Measurements from ENCODE around the gene SORBS1.

SORBS1 gene

DNA sequence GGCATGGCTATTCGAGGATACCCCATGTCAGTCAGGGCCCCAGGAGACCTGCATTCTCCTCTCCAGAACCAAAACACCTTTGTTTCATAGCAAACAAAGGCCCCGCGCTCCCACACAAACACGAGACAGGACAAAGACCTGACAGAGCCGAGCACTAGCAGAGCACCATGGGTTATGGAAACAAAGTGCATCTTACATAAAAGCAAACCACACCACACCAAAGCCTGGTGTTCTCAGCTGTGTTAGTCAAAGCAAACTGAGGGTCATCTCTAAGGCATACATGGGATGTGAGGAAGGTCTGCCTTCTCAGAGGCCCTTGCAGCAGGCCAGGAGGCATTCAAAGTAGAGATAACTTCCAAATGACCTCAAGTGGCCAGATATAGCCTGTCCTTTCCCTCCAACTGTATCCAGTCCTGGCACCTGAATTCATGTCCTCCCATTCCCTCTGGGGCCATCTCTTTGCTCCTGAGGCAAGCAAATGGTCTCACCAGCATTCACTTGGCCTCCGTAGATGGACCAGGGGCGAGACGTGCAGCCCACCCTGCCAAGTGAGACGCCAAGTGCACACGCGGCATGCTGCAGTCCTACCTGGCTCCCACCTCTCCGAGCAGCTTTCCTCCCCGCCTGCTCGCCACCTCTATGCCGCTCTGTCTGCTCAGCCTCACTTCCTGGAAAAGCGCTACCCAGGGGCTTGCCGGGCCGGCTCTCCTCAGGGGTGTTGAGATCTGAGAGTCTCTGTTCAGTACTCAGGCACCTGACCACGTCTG lies 225.1 kb downstream of the SORBS1 start:
- no peak for TF ChIP-seq ZNF16 (tag by site-specific recombination; IDR thresholded peaks at IDR 0.05; ENCODE audit: low read depth)
- TF ChIP-seq ZNF132 (tag by site-specific recombination; IDR thresholded peaks at IDR 0.05; ENCODE audit: borderline replicate concordance), result no peak
- TF ChIP-seq ZBTB20 (tag by site-specific recombination; IDR thresholded peaks at IDR 0.05), result no peak
- TF ChIP-seq ZNF48 (tag by site-specific recombination; IDR thresholded peaks at IDR 0.05), result no peak
- no peak for TF ChIP-seq BCL11A (tag by site-specific recombination; IDR thresholded peaks at IDR 0.05; ENCODE audit: low read depth)
- no peak for TF ChIP-seq ZNF501 (tag by site-specific recombination; IDR thresholded peaks at IDR 0.05)
- TF ChIP-seq, protein P1, sequence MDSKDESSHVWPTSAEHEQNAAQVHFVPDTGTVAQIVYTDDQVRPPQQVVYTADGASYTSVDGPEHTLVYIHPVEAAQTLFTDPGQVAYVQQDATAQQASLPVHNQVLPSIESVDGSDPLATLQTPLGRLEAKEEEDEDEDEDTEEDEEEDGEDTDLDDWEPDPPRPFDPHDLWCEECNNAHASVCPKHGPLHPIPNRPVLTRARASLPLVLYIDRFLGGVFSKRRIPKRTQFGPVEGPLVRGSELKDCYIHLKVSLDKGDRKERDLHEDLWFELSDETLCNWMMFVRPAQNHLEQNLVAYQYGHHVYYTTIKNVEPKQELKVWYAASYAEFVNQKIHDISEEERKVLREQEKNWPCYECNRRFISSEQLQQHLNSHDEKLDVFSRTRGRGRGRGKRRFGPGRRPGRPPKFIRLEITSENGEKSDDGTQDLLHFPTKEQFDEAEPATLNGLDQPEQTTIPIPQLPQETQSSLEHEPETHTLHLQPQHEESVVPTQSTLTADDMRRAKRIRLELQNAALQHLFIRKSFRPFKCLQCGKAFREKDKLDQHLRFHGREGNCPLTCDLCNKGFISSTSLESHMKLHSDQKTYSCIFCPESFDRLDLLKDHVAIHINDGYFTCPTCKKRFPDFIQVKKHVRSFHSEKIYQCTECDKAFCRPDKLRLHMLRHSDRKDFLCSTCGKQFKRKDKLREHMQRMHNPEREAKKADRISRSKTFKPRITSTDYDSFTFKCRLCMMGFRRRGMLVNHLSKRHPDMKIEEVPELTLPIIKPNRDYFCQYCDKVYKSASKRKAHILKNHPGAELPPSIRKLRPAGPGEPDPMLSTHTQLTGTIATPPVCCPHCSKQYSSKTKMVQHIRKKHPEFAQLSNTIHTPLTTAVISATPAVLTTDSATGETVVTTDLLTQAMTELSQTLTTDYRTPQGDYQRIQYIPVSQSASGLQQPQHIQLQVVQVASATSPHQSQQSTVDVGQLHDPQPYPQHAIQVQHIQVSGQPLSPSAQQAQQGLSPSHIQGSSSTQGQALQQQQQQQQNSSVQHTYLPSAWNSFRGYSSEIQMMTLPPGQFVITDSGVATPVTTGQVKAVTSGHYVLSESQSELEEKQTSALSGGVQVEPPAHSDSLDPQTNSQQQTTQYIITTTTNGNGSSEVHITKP (tag by site-specific recombination; IDR thresholded peaks at IDR 0.05), result no peak
- no peak for TF ChIP-seq ZNF416 (tag by site-specific recombination; IDR thresholded peaks at IDR 0.05)
- TF ChIP-seq, protein P2, sequence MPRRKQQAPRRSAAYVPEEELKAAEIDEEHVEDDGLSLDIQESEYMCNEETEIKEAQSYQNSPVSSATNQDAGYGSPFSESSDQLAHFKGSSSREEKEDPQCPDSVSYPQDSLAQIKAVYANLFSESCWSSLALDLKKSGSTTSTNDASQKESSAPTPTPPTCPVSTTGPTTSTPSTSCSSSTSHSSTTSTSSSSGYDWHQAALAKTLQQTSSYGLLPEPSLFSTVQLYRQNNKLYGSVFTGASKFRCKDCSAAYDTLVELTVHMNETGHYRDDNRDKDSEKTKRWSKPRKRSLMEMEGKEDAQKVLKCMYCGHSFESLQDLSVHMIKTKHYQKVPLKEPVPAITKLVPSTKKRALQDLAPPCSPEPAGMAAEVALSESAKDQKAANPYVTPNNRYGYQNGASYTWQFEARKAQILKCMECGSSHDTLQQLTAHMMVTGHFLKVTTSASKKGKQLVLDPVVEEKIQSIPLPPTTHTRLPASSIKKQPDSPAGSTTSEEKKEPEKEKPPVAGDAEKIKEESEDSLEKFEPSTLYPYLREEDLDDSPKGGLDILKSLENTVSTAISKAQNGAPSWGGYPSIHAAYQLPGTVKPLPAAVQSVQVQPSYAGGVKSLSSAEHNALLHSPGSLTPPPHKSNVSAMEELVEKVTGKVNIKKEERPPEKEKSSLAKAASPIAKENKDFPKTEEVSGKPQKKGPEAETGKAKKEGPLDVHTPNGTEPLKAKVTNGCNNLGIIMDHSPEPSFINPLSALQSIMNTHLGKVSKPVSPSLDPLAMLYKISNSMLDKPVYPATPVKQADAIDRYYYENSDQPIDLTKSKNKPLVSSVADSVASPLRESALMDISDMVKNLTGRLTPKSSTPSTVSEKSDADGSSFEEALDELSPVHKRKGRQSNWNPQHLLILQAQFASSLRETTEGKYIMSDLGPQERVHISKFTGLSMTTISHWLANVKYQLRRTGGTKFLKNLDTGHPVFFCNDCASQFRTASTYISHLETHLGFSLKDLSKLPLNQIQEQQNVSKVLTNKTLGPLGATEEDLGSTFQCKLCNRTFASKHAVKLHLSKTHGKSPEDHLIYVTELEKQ (tag by site-specific recombination; IDR thresholded peaks at IDR 0.05; ENCODE audit: borderline replicate concordance), result no peak
- TF ChIP-seq ZBTB8A (tag by site-specific recombination; IDR thresholded peaks at IDR 0.05), result no peak
- TF ChIP-seq, protein P3, sequence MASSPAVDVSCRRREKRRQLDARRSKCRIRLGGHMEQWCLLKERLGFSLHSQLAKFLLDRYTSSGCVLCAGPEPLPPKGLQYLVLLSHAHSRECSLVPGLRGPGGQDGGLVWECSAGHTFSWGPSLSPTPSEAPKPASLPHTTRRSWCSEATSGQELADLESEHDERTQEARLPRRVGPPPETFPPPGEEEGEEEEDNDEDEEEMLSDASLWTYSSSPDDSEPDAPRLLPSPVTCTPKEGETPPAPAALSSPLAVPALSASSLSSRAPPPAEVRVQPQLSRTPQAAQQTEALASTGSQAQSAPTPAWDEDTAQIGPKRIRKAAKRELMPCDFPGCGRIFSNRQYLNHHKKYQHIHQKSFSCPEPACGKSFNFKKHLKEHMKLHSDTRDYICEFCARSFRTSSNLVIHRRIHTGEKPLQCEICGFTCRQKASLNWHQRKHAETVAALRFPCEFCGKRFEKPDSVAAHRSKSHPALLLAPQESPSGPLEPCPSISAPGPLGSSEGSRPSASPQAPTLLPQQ (tag by site-specific recombination; IDR thresholded peaks at IDR 0.05), result no peak
- Histone ChIP-seq H3K4me1 (ENCODE audit: control insufficient read depth, insufficient read depth, low read length) (no peaks in the 10 kb centered on the region), H3K4me3 (ENCODE audit: low read depth, low read length) (no peak overlapping the region), H3K36me3 (ENCODE audit: control insufficient read depth in 2 of 2, insufficient read depth in 1 of 2, low read length in 2 of 2) (no peaks in the 10 kb centered on the region), H3K9me3 (ENCODE audit: control insufficient read depth, insufficient read depth, low read depth, low read length) (no peaks in the 10 kb centered on the region), H3K27ac (ENCODE audit: extremely low read depth, low read depth, low read length) (no peak overlapping the region)
- ChIA-PET CTCF (interaction anchor here (0.5 to 1.3 kb wide), 3 partner anchors 23 to 143 kb away, joined by 3 to 4 read pairs (median 3); no protein-coding TSS in a partner anchor), POLR2A (no interaction called here)

DNA sequence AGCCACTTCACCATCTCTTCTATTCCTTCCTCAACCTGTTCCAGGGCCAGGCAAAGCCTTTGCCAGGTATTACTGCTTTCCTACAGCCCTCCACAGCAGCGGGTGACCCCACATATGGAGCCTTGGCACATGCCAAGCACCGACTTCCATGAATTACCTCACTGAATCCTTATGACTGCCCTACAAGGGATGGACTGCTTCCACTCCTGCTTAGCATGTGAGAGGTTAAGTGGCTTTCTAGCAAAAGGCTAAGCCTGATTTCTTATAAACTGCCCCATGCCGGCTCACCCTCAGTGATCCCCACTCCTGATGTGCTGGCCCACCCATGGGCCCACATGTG lies 226.4 kb downstream of the SORBS1 start:
- Histone ChIP-seq H3K4me1 (ENCODE audit: control insufficient read depth, insufficient read depth, low read length) (no peaks in the 10 kb centered on the region), H3K36me3 (ENCODE audit: control insufficient read depth in 2 of 2, insufficient read depth in 1 of 2, low read length in 2 of 2) (no peaks in the 10 kb centered on the region), H3K4me3 (ENCODE audit: low read depth, low read length) (no peak overlapping the region), H3K27ac (ENCODE audit: extremely low read depth, low read depth, low read length) (no peak overlapping the region), H3K9me3 (ENCODE audit: control insufficient read depth, insufficient read depth, low read depth, low read length) (no peaks in the 10 kb centered on the region)
- CTCF ChIA-PET, result no interaction called here
- TF ChIP-seq OVOL3 (tag by site-specific recombination; IDR thresholded peaks at IDR 0.05) (no peak), REPIN1 (tag by site-specific recombination; IDR thresholded peaks at IDR 0.05; ENCODE audit: low read depth) (no peak), ZNF335 (tag by site-specific recombination; conservative IDR thresholded peaks at IDR 0.05) (no peak), ZNF544 (tag by site-specific recombination; IDR thresholded peaks at IDR 0.05) (no peak), KLF9 (tag by site-specific recombination; IDR thresholded peaks at IDR 0.05; ENCODE audit: low read depth) (no peak), ZBTB8A (tag by site-specific recombination; IDR thresholded peaks at IDR 0.05) (no peak), ZNF121 (tag by site-specific recombination; IDR thresholded peaks at IDR 0.05) (no peak), ZNF610 (tag by site-specific recombination; IDR thresholded peaks at IDR 0.05; ENCODE audit: borderline replicate concordance) (no peak), ZNF10 (tag by site-specific recombination; IDR thresholded peaks at IDR 0.05) (no peak)
- TF ChIP-seq, protein P4, sequence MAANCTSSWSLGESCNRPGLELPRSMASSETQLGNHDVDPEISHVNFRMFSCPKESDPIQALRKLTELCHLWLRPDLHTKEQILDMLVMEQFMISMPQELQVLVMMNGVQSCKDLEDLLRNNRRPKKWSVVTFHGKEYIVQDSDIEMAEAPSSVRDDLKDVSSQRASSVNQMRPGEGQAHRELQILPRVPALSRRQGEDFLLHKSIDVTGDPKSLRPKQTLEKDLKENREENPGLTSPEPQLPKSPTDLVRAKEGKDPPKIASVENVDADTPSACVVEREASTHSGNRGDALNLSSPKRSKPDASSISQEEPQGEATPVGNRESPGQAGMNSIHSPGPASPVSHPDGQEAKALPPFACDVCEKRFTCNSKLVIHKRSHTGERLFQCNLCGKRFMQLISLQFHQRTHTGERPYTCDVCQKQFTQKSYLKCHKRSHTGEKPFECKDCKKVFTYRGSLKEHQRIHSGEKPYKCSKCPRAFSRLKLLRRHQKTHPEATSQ (tag by site-specific recombination; IDR thresholded peaks at IDR 0.05), result no peak
- TF ChIP-seq, protein P5, sequence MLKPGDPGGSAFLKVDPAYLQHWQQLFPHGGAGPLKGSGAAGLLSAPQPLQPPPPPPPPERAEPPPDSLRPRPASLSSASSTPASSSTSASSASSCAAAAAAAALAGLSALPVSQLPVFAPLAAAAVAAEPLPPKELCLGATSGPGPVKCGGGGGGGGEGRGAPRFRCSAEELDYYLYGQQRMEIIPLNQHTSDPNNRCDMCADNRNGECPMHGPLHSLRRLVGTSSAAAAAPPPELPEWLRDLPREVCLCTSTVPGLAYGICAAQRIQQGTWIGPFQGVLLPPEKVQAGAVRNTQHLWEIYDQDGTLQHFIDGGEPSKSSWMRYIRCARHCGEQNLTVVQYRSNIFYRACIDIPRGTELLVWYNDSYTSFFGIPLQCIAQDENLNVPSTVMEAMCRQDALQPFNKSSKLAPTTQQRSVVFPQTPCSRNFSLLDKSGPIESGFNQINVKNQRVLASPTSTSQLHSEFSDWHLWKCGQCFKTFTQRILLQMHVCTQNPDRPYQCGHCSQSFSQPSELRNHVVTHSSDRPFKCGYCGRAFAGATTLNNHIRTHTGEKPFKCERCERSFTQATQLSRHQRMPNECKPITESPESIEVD (tag by site-specific recombination; IDR thresholded peaks at IDR 0.05), result no peak
- POLR2A ChIA-PET, result no interaction called here

Measured in HEK293 (cell line).